ENCODE measurements around the gene RPL36.

GRCh38 chr19:5718579-5719273, 28.6 kb downstream of the RPL36 start:
- TF ChIP-seq CTCF (IDR thresholded peaks at IDR 0.05) (no peak), MAX (IDR thresholded peaks at IDR 0.05) (no peak), POLR2A (IDR thresholded peaks at IDR 0.05; ENCODE audit: low read length) (no peak), FOSL2 (IDR thresholded peaks at IDR 0.05) (no peak), FOSL2 (CRISPR knock-in tag; IDR thresholded peaks at IDR 0.05) (no peak), FOSB (CRISPR knock-in tag; IDR thresholded peaks at IDR 0.05) (no peak), ELK1 (IDR thresholded peaks at IDR 0.05; ENCODE audit: low read depth, low read length) (no peak)
